Adrenal gland (tissue), 5 donors: ENCODE results near the gene ADCYAP1.

ENCODE experiments used
- CTCF ChIP-seq, 6 experiments: fragments of 450-650 bp in 4 of 6; fragments of 200-600 bp in 2 of 6; sonication (generic) in 1 of 6; IDR thresholded peaks; 1 replicate in 5 of 6; 2 replicates in 1 of 6; pipeline versions ENCODE4 v1.5.1 to v1.8.0; 2016 to 2021; ENCODE audit warnings: antibody characterized with exemption in 6 of 6, mild to moderate bottlenecking in 2 of 6, moderate library complexity in 1 of 6
- POLR2A ChIP-seq, 2 donors: fragments of 450-650 bp; IDR thresholded peaks; one replicate each; pipeline ENCODE4 v1.6.1; 2017; ENCODE audit warnings: antibody characterized with exemption in 2 of 2, mild to moderate bottlenecking in 2 of 2, moderate library complexity in 1 of 2
- donor health status: DM: no; HTN: no; CAD: no.

GRCh38 chr18:939166-939565, 34.5 kb downstream of the ADCYAP1 start:
- TF ChIP-seq CTCF (IDR thresholded peaks at IDR 0.05) = no peak
- TF ChIP-seq POLR2A (IDR thresholded peaks at IDR 0.05) = no peak
